GM10847 (cell line): ENCODE data around the gene URB2.

ENCODE experiments used
- POLR2A ChIP-seq: IDR thresholded peaks from 2 replicates; pipeline ENCODE4 v1.6.1; 2011; ENCODE audit not compliant: insufficient read length; ENCODE audit errors: extremely low read depth

URB2 gene

DNA sequence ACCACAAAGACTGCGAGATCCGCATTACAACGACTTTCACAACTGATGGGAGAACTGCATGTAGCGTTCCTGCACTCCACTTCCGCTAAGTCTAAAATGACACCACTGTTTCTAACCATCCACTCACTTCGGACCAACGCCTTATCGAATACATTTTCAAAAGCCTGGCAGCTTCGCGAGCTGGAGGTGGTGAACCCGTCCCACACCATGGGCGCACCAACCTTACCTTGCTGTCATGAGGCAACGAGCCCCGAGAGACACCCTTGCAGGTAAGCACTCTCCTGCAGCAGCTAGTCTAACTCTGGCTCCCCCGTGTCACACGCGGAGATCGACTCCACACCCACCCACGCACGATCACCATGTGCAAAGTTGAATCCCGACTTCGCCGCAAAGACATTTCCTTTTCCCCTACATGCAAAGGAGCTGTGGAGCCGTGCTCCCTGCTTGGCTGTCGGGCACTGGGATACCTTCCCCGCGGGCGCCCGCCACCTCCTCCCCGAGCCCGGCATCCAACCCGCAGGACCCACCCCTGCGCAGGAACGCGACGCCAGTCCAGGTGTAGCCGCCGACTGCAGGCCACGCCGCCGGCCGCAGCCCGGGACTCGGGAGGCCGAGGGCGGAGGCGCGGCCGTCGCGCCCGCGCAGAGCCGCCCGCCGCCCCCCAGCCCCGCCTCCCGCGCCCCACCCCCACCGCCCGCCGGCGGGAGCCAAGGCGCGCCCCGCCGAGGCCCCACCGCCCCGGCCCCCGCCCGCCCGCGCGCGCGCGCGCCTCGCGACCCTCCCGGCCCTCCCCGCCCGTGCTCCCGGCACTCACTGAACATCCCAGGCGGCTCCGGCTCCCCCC is 754 bp upstream of the URB2 start:
- TF ChIP-seq POLR2A: no peak

DNA sequence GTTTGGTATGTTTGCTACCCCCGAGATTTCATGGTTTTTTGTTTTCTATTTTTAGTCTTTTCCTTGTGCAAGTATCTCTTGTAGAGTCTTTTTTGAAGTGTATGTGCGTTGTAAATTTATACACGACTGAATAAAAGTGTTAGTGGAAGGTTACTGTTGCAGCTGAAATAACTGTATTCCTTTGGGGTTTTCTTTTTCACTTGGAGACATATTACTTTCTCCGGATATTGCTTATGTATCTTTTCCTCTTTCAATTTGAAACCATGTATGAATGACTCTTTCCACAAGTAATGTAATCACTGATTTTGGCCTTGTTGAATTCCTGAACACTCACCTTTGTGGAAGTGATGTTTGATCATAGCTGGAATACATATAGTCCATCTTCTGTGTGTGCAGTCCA is 956 bp downstream of the URB2 start:
- TF ChIP-seq POLR2A: no peak

DNA sequence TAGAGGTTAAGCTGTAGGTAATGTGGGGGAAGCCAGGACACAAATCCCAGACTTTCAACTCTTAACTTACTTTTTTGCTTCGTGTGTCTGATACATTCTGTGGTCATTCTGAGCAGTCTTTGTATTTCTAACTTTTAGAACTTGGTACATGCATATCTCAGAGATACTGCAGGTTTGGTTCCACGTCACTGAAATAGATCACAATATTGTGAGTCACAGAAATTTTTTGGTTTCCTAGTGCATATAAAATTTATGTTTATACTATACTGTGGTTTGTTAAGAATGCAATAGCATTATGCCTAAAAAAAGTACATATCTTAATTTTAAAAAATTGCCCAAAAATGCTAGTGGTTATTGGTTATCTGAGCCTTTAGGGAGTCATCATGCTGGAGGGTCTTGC is 3.2 kb downstream of the URB2 start:
- TF ChIP-seq POLR2A: no peak

DNA sequence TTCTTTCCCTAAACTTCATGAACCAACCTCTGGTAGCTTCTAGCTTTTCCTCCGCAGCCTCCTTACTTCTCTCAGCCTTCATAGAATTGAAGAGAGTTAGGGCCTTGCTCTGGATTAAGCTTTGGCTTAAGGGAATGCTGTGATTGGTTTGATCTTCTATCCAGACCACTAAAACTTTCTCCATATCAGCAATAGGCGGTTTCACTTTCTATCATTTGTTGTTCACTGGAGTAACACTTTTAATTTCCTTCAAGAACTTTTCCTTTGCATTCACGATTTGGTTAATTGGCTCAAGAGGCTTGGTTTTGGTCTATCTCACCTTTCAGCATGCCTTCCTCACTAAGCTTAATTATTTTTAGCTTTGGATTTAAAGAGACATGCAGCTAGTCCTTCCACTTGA is 5.1 kb downstream of the URB2 start:
- no peak for TF ChIP-seq POLR2A

DNA sequence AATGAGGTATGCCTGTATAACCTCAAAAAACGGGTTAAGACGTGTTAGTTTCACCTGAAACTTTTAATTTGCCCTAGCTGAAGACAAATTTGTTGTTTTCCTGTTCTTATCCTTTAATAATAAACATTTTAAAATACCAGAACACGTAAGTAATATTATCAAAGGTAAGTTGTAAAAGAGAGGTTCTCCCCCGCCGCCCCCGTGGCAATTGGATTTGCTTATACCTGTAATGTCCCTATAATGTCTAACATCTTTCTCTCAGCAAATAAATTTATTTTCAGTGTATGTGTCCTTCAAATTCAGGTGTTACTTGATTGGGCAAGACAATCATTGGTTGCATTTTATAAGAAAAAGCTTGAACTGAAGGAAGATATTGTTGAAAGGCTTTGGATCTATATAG is 5.9 kb downstream of the URB2 start:
- TF ChIP-seq POLR2A: no peak

DNA sequence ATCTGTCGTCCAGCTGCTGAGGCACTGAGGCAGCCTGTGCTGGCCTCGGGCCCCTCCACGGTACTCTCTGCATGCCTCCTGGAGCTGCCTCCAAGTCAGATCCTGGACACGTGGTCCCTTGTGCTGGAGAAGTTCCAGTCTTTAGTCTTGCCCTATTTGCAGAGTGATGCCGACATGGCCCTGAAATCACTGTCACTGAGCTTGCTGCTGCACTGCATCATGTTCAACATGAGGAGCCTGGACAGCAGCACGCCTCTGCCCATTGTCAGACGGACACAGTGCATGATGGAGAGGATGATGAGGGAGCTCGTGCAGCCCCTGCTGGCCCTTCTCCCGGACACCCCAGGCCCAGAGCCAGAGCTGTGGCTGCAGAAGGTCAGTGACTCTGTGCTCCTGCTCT is 10.0 kb downstream of the URB2 start:
- no peak for TF ChIP-seq POLR2A

DNA sequence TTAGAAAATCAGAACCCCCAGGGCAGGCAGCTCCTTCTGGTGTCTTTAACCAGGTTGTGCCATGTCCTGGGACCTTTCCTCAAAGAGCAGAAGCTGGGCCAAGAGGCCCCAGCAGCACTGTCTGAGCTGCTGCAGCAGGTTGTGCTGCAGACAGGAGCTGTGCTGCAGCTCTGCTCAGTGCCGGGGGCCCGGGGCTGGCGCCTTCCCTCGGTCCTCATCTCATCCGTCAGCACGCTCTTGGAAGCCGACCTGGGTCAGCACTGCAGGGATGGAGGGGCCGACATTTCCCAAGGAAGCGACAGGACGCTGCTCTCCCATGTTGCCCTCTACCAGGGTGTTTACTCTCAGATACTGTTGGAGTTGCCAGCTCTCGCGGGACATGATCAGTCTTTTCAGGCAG is 11.7 kb downstream of the URB2 start:
- TF ChIP-seq POLR2A: no peak

DNA sequence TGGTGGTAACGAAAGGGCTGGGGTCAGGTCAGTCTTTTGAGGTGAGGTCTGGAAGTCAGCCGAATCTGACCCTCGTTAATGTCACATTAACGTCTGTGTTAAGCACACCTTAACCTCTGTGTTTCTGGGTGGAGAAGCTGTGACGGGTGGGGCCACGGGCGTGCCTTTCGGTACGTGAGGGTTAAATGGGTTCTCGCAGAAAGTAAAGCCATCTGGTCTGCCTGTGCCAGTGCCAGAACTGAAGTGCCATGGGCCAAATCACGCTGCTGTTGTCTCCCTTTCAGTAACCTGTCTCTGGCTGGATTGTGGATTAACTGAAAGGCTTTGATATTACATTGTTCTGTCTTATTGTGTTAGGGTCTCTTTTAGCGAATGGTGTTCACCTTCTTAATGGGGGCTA is 14.4 kb downstream of the URB2 start:
- TF ChIP-seq POLR2A: no peak

DNA sequence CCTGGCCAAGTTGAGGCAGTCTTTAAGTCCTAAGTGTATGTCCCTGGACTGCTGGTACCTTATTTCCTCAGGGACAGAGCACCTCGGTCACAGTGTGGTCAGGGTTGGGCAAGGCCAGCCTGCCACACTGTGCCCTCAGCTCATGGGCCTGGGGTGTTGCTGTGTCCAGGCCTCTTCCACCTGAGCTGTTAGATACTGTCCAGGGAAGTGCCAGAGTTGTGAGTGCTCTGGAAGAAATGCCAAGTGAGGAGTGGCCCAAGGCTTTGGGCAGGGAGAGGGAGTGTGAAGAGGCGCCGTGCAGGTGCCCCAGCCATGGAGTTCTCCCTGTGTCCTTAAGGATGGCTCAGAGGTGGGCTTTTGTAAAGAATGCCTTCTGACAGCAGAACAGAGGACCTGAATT is 15.3 kb downstream of the URB2 start:
- no peak for TF ChIP-seq POLR2A

DNA sequence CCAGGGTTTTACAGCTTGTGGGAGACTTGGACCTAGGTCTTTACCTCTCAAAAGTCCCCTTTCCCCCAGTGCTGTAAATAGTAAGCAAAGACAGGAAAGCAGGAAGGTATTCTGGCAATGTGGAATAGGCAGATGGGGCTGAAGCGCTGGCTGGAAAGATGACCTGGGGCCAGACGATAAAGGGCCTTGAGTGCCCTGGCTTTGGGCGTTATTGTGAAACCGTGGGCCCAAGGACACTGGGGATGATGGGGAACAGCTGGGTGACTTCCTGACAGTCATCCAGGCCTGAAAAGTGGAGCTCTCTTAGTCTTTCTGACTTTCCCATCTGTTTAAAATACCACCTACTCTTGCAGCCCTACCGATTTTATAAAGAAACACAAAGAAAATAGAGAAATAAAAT is 16.3 kb downstream of the URB2 start:
- TF ChIP-seq POLR2A: no peak

DNA sequence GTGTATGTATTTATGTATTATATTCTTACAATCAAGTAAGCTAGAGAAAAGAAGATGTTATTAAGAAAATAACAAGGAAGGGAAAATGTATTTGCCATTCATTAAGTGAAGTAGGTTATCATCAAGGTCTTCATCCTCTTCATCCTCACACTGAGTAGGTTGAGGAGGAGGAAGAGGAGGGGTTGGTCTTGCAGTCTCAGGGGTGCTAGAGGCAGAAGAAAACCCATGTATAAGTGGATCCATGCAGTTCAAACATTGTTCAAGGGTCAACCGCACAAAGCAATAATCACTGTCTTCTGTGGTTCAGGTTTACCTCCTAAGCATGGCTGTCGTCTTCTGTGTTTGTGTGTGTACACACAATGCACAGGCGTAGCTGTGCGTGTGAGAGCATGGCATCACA is 16.9 kb downstream of the URB2 start:
- TF ChIP-seq POLR2A: no peak

DNA sequence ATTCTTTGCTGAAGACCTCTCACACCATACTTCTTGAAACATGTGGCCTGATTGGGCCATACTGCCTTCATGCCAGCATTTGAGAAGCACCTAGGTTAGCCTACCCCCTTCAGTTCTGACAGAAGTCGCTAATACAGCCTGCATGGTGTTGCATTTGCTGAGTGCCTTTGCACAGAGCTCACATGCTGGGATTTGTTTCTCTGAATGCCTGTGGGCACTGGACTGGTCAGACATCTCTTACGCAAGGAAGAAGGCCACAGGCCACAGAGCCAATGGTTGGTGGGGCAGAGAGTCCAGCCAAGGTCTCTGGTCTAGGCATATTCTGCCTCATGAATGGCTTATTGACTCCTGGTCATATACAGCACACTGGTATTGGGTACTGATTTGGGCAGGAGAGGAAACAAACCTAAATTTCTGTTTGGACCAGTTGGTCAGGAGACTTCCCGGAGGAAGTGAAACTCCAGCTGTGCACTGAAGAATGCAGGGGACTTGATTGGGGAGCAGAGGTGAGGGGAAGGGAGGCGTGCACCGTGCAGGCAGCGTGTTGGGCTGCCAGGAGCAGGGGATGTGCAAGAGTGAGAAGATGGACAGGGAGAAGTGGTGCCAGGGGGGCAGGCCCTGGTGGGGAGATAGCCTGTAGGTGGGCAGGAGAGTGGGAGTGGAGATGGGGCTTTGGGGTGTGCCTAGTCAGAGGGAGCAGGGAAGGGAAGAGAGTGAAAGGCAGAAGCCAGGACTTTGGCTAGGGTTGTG is 18.1 kb downstream of the URB2 start:
- no peak for TF ChIP-seq POLR2A

DNA sequence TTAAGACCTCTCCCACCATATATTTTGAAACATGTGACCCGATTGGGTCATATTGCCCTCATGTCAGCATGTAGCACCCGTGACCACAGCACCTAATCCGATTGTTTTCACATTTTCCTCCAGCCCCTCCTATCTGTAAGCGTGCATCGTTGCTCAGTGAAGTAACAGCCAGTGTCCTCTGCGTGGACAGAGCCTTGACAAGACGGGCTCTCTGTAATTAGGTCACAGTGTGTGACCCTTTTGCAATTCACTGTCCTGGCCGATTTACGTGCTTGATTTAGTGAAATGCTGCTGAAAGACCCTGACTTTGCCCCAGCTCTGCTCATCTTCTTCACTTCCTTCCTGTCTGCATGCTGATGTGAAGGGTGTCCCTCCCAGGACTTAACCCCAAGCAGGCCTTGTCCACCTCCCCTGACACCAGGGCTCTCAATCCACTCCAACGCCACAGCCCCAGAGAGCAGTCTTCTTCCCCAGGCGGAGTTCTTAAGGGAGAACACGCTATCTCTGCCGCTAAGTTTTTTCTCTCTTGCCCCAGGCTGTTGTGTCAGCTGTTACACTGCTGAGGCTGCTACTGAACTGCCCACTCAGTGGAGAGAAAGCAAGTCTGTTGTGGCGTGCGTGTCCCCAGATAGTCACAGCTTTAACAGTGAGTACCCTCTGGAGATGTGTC is 19.4 kb downstream of the URB2 start:
- TF ChIP-seq POLR2A: no peak

DNA sequence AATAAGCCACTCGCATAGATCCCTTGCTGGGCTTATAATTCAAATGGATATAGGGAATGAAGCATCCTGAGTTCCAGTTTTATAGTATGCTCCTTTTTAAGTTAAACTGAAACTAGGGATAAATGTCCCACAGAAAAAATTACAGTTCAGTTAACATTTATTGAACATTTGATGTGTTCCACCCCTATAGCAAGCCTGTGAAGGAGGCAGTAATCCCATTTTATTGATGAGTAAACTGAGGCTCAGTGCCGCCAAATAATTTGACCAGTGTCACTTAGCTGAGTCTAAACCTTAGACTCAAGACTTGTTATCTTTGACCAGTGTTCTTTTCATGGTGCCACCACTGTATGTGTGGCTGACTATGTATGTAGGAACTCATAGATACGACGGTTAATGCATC is 22.4 kb downstream of the URB2 start:
- TF ChIP-seq POLR2A: no peak

DNA sequence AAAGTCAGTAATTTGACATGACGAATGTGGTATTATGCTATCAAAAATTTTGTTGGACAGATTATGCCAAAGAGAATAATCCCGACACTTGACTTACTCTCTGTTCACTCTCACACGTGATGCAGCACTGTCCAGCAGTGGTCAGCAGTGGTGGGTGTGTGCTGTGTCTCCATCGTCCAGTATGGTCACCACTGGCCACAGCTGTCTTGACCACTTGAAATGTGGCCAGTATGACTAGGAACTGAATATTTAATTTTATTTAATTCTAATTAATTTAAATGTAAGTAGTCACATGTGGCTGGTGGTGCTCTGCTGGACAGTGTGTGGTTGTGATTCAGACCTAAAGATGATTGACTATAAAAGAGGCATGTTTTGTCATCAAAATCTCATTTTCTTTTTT is 24.0 kb downstream of the URB2 start:
- no peak for TF ChIP-seq POLR2A

DNA sequence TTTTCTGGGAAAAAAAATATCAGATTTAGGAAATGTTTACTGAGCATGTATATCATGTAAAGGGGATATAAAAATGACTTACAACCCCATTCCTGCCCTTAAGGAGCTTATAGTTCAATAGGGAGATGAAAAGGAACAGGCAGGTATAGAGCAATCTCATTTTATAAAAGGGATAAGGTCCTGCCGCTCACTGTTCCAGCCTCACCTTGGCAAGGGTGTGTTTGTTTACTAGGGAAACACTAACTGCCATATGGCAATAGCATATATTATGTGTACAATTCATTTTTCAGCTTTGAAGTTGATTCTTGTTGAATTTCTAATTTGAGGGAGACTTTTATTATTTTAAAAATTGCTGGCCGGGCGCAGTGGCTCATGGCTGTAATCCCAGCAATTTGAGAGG is 25.5 kb downstream of the URB2 start:
- TF ChIP-seq POLR2A: no peak

DNA sequence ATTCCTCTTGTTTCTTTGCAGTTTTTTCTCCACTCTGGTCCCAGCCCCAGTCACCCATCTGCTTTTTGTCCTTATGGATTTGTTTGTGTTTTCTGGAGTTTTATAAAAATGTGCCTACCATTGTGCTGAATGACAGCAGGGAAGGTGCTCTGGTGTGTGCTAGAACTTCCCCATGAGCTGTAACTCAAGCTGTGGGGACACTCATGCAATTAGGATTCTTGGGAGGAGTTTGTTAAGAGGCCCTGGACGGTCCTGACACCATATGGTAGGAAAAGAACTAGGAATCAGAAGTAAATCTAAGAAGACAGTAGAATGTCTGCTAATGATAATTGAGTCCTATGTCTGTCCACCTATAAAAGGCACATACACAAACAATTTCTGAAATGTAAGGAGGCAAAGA is 27.4 kb downstream of the URB2 start:
- no peak for TF ChIP-seq POLR2A

DNA sequence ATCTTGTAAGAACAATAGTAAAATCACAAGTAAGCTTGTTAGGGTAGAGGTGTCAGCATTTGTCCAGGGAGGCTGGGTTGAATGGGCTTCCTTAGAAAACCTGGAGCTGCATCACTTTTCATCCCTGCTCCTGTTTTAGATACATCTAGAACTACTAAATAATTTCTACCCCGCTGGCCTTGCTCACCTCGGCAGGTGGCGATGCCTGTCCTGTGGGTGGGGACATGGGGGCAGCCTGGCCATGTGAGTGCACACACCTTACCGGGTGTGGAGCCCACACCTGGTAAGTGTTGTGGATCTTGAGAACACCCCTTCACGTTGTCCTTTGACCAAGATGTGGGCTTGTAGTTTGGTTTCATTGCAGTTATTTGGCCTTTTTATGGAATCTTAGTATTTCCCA is 29.7 kb downstream of the URB2 start:
- no peak for TF ChIP-seq POLR2A
